HTR-8/SVneo (cell line): ENCODE measurements around the gene VTA1.
A peak's percentile ranks its signal among the peaks of the same experiment; 100 is the strongest.
"Not testable (repeated sequence)": the region's sequence is repeated elsewhere in the genome, so short reads cannot be mapped to it uniquely, and the experiment has no call there.

Experiments used
- DNase-seq: peaks from one replicate; pipeline ENCODE4 v3.0.0; 2011; ENCODE audit warnings: low spot score, mixed read lengths; ENCODE audit not compliant: insufficient read length
- FAIRE-seq: peaks from 2 replicates; lab custom pipeline; 2011; peaks lifted over from hg19 to GRCh38; lab: Jason Lieb, UNC

Gene VTA1

GRCh38 chr6:142167071-142167470, 20.0 kb downstream of the VTA1 start:
- FAIRE-seq (no peak), DNase-seq (no peak)

DNA sequence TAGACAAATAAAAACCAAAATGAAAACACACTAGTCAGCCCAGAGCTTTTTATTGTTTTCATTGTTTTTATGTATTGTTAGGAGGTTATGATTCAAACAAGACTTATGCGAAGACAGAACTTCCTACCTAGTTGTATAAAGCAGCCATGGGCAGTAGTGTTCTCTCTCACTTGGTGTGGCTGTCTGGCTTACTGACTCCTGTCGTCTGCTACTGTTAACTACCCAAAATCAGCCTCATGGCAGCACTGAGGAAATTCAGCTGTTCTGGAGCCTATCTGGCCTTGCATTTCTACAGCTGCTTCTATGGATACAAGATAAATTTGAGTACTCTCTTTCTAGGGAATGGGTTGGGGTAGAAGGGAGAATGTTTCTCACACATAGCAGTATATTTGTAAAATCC, 20.4 kb downstream of the VTA1 start:
- no peak for DNase-seq
- no peak for FAIRE-seq

DNA sequence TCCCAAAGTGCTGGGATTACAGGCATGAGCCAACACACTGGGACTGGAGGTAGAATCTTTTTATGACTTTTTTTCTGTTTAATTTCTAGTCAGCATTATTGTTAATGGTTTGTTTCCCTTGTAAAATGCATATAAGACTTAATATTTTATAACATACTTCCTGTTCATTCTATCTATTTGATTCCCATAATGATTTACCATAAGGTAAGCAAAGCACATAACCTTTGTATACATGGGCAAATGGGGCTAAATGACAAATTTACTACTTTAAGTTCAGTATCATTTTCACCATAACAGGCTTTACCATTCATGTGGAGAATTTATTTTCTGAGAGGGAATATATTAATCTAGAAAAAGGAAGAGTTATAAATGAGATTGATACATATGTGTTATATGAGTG, 24.3 kb downstream of the VTA1 start:
- no peak for DNase-seq
- no peak for FAIRE-seq

- FAIRE-seq: no peak
- DNase-seq: no peak
Observed at GRCh38 chr6:142172758-142173157, 25.7 kb downstream of the VTA1 start.

DNA sequence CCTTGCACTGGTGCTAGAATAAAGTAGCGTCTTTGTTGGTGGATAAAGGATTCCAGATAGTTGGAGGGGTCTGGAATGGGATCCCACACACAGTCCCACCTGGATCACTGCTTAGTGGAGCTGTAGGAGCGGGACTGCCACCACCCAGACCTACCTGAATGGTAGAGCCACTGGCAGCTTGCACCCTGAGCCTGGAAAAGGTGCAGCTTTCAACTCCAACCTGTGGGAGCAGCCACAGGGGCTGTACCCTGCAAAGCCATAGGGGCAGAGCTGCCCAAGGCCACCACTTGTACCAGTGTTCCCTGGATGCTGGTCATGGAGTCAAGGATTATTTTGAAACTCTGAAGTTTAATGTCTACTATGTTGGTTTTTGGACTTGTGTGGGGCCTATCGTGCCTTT, 26.9 kb downstream of the VTA1 start:
- no peak for DNase-seq
- FAIRE-seq: no peak

- DNase-seq: no peak
- no peak for FAIRE-seq
Observed at GRCh38 chr6:142174703-142175102, 27.6 kb downstream of the VTA1 start.

DNA sequence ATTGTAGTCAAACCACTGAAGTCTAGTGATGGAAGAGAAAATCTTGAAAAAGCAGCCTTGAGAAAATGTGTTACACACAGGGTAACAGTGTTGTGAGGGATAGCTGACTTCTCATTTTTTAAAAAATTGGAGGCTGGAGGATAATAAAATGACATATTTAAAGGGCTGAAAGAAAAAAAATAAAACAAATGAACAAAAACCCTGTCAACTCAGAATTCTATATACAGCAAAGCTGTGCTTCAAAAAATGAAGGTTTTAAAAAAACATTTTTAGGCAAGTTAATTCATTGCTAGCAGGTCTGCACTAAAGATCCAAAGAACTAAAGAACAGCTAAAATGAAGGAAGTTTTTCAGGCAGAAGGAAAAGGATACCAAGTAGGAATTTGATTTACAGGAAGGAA, 31.1 kb downstream of the VTA1 start:
- DNase-seq (no peak), FAIRE-seq (no peak)

DNA sequence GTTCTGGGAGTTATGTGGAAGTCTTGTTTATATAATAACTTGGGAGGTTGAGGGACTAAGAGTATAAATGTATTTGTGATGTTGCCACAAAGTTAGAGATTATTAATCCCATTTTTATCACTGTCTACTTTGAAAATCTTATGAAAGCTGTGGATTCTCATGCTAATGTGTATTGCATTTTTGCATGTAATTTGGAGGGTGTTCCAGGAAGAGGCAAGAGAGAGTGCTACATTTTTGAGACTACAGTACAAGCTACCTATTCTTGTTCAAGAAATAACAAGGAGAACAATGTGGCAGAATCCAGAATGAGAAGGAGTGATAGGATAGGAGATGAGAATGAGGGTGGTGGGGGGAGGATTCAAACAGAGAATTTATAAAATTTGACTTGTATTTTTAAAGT, 34.9 kb downstream of the VTA1 start:
- FAIRE-seq (no peak), DNase-seq (no peak)

- no peak for FAIRE-seq
- DNase-seq: no peak
Observed at GRCh38 chr6:142183351-142183750, 36.3 kb downstream of the VTA1 start.

- DNase-seq: no peak
- FAIRE-seq: no peak
Observed at GRCh38 chr6:142184307-142184706, 37.2 kb downstream of the VTA1 start.

DNA sequence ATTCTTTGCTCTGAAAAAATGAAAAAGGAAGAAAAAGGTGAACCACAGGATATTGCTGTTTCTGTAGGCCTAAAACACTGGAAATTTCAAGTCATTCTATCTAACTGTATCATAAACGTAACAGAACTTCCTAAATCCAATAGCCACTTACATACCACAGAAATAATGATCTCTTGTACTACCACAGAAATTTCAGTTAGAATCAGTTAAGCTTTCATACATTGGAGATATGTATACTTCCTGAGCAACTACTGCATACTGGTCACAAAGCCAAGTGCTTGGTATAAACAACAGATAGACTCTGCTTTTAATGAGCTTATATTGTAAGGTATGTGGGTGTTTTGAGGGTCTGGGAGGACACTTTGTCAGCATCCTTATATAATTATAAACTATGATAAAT, 38.6 kb downstream of the VTA1 start:
- DNase-seq: no peak
- no peak for FAIRE-seq

DNA sequence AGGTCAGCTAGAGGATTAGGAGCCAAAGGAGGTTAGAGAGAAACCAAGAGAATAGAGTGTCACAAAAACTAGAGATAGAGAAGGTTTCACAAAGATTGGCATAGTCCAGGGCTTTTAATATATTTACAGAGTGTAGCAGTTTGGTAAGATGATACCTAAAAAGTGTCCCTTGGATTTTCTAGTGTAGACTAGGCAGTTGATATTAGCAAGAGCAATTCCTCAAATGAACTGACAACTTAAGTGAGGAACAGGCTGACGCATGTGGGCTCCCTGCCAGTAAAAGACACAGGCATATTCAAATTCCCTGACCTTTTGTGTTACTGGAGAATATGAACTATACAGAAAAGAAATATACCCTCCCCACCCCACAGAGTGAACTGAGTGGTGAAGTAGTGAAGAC, 40.1 kb downstream of the VTA1 start:
- DNase-seq (peak; percentile 51), FAIRE-seq (no peak)

DNA sequence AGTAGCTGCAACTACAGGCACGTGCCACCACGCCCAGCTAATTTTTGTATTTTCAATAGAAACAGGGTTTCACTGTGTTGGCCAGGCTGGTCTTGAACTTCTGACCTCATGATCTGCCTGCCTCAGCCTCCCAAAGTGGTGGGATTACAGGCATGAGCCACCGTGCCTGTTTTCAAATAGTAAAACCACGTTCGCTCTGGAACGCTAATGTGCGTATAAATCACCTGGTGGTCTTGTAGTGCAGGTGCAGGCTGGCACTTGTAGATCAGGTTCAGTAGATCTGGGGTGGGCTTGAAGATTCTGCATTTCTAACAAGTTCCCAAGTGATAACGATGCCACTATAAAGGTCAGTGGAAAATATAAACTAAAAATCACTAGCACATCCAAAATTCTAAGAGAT, 41.3 kb downstream of the VTA1 start:
- not testable (repeated sequence) for FAIRE-seq, DNase-seq

DNA sequence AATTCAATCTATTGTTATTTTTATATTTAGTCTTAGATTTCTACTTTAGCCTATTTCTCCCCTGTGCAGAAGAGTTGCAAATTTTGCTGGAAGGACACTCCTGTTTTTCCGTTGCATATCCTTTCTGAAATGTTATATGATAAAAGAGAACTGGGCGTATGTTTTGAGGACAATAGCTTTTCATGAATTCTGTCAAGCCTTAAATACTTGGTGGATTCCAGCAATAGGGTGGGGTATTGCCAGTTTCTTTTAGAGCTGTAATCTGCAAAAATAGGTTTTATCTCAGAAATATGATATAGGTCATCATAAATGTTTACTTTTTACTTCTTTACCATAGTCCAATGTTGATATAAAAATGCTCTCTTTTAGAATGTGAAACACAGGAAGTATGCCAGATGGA, 42.0 kb downstream of the VTA1 start:
- DNase-seq: no peak
- no peak for FAIRE-seq

GRCh38 chr6:142192343-142192742, 45.3 kb downstream of the VTA1 start:
- no peak for DNase-seq
- FAIRE-seq: no peak

DNA sequence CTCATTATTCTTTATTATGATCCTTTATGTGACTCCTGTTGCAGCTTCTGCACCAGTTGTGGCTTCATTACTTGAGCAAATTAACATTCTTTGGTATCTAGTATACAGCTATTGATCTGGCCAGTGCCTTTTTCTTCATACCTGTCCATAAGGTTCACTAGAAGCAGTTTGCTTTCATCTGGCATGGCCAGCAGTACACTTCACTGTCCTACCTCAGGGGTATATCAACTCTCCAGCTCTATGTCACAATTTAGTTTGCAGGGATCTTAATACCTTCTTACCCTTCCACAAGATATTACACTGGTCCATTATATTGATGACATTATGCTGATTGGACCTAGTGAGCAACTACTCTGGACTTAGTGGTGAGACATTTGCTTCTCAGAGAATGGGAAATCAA, 46.6 kb downstream of the VTA1 start:
- FAIRE-seq: no peak
- no peak for DNase-seq

DNA sequence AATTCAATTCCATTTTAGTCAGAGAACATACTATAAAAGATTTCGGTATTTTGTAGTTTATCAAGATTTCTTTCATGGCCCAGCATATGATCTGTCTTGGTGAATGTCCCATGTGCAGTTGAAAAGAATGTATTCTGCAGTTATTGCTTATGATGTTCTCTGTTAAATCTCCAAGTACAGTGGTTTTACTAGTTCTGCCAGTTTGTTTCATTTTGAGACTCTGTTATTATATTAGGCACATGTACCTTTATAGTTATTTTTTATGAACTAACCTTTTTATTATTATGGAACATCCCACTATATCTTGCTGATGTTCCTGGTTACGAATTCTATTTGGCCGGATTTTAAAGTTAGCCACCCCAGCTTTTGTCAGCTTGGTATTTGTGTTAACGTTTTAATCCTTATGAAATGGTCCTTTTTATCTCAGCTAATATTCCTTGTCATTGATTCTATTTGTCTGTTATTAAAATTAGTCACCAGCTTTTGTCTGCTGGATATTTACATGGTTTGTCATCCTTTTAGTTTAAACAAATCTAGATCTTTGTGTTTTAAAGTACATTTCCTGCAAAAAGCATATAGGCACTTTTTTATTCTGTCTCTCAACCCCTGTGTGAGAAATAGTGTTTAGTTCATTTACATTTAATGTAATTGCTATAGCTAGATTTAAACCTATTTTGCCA, 48.9 kb downstream of the VTA1 start:
- FAIRE-seq: no peak
- no peak for DNase-seq

- DNase-seq: no peak
- no peak for FAIRE-seq
Observed at GRCh38 chr6:142200846-142201628, 54.0 kb downstream of the VTA1 start.

DNA sequence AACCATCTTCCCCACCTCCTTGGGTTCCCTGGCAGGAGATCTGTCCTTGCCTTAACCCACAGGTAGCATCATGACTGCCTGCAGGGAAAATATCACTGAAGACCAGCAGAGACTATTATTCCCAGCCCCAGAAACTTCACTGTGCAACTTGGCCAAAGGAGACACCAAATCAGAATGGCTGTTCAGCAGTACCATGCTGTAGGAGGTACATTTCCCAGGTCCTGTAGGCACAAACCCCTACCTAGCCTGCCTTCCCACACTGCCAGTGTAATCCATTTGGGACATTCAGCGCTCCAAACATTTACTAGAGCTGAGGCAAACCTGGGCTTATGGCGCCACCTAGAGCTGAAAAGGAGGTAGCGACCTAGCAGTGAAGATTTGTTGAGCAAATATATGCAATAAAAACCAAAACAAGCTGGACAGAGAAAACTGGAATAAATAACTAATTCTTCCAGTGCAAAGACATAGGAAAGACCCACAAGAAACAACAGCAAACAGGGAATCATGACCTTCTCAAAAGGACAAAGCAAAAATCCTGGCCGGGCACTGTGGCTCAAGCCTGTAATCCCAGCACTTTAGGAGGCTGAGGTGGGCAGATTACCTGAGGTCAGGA, 60.3 kb downstream of the VTA1 start:
- FAIRE-seq (peak; percentile 52), DNase-seq (peak; percentile 28)

GRCh38 chr6:142210606-142211005, 63.5 kb downstream of the VTA1 start:
- no peak for FAIRE-seq
- no peak for DNase-seq

DNA sequence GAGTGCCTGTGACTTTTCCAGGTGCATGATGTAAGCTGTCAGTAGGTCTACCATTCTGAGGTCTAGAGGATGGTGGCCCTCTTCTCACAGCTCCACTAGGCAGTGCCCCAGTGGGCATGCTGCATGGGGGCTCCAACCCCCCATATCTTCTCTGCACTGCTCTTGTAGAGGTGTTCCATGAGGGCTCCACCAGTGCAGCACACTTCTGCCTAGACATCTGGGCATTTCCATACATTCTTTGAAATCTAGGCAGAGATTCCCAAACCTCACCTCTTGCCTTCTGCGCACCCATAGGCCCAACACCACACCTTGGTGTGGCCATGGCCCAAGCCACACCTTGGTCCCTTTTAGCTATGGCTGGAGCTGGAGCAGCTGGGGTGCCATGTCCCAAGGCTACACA, 66.3 kb downstream of the VTA1 start:
- FAIRE-seq: no peak
- DNase-seq: no peak
